GM21619 (cell line): ENCODE data around the gene MANSC1.
A peak's percentile ranks its signal among the peaks of the same experiment; 100 is the strongest.

Experiments used
- ATAC-seq: cut with Tn5 transposase; IDR thresholded peaks from one replicate; pipeline ENCODE4 v1.9.1; 2021; ENCODE audit not compliant: unreplicated experiment

MANSC1 gene

DNA sequence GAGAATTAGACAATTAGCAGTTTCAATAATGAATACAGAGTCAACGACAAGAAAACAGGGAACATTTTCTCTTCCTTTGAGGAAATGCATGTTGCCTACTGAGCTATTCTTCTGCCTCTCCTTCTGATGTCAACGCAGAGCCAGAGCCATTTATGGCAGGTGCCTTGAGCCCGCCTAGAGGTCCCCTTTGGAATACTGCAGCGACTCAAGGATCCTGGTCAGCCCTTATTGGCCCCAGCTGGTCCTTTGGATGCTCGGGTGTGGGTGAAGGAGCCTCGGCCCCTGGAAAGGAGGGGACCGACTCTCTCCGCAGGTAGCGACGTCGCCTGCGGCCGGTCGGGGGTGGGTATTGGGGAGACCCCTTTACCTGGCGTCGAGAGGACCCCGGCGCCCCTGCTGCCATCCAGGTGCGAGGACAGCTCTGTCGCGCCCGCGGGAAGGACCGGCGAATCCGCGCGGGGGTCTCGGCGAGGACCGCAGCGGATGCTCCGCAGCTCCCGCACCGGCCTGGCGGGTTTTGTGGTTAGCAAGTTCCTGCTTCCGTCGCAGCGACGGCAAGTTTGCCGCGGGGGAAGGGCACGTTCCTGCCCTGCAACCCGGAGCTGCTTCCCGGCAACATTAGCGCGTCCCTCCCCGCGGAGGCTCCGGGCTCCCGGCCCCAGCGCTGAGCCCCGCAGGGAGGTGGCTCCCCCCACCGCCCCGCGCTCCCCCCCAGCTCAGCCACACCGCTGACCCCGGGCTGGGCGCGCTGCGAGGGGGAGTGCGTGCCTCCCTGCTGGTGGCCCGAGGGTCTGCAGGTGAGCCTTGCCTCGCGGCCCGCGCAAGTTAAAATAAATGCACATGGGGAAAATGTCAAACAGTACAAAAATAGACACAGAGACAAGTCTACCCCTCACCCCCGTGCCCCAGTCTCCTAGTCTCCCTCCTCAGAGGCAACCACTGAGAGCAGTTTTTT lies at the start of gene MANSC1:
TSS of gene MANSC1 (minus strand) at position 532 of the 955 bp plus-strand sequence. CDS start 6,928 bp downstream, outside the sequence.
- ATAC-seq, result peak; percentile 48

DNA sequence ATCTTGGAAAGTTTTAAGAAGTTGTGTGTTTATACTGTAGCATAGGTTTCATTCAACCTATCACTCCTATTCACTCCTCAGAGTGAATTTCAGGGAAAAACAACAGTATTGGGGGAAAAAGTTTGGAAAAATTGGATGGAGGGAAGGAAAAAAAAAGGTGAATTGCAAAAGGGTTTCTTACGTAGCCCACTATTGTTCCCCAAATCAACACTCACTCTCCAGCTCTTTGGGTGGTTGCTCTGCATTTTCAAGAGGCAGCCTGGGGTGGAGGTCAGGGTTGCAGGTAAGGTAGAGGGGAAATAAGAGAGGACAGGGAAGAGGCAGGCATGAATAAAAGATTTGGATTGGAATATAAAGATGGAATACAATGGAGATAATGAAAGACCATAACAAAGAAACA lies 49.1 kb upstream of the MANSC1 start:
- no peak for ATAC-seq

DNA sequence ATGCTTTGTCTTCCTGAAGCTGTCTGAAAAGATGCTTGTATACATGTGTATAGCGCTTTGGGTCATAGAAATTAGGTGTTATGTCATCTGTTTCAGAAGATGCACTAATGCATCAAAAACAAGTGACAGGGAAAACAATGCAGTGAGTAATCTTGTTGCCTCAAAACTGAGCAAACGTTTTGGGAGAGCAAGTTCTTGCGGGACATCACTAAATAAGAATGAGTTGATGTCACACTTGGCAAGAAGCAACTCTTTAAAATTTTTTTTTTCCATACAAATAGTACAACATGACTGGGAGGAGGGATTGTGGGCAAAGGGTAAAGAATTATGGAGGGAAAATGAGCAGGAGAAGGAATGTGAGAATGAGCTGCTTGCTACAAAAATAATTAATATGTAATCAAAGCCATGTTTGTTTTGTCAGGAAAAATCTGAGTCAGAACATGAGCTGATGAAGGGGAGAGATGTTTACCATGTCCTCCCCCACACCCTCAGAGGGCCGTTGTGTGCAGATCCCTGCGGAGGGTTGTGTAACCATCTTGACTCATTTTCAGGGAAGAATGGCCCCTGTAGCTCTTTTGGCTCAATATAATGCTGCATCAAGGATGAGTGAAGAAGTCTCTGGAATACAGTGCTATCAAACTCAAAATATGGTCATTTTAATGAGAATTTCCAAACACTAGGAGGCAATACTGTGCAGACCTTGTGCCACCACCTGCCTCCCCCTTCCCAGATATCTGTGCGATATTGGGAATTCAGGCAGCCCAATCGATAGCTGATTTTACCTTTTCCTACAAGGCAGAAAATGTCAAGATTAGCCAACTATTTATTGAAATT lies 48.2 kb upstream of the MANSC1 start:
- ATAC-seq, result no peak

DNA sequence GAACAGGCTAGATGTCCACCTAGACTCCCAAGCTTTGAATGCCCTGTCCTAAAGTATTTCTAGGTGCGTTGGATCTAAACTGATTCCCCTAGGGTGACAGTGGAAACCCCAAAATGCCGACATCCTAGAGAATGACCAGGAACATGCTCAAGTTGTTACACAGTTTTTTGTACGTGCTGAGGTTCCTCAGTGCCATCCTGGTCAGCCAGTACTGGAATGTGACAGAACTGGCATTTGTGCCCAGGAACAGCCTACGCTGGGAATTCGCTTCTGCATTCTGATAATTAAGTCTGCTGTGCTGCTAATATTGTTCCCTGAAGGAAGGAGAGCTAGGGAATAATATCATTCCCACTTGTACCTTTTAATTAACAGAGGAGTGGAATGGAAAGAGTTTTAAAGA lies 47.1 kb upstream of the MANSC1 start:
- no peak for ATAC-seq

DNA sequence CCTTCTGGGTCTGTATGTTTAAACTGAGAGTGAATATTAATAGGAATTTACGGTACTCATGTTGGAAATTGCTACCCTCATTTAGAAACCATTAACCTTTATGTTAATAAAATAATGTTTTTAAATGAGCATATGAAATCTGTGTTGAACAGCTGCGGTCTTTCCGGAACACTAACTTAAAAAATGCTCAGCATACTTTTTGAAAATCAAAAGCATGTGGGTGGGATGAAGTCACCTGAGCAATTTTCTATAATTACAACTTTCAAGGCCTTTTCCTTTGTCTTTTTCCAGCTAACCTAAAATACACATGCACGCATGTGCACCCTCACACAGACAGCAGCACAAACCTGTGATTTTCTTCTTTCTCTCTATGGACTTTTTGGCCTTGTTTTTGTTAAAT lies 46.7 kb upstream of the MANSC1 start:
- no peak for ATAC-seq

DNA sequence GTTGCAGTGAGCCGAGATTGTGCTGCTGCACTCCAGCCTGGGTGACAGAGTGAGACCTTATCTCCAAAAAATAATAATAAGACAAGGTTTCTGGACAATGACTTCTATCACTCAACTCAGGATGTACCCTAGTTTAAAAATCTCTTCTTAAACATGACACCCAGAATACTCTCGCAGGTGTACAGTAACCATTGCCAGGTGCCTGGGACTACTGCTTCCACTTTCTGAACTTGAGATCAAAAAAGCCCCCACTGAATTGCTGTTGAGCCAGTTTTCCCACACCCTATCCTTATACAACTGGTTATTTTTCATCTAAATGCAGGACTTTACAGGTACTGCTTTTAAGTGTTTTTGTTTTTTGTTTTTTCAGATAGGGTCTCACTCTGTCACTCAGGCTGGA lies 43.1 kb upstream of the MANSC1 start:
- no peak for ATAC-seq

DNA sequence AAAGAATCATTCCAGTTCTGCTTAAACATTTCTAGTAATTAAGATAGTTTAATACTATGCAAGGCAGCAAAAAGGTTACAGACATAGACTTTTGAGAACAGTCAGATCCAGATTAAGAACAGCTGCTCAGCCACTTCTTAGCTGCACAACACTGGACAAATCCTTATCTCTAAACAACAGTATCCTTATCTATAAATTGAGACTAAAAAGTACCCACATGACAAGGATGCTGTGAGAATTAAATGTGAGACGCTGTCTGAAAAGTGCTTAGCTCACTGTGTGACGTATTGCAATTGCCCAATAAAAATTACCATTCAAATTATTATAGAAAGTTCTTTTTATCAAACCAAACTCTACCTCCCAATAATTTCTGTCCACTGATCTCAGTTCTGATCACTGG lies 42.4 kb upstream of the MANSC1 start:
- no peak for ATAC-seq

DNA sequence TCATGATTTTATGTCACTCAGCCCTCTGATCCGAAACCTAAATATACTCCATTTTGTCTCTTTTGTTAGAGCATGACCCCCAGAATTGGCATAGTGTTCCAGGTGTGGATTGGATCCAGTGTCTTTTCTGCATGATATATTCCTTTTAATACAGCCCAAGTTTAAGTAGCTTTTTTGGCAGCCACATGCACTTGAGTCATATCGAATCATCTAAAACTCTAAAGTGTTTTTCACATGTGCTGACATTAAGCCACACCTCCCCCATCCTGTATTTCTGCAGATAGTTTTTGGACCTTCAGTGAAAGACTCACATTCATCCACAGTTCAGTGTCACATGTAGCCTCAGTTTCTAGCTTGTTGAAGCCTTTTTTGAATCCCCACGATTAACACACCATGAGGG lies 37.5 kb upstream of the MANSC1 start:
- ATAC-seq, result no peak

DNA sequence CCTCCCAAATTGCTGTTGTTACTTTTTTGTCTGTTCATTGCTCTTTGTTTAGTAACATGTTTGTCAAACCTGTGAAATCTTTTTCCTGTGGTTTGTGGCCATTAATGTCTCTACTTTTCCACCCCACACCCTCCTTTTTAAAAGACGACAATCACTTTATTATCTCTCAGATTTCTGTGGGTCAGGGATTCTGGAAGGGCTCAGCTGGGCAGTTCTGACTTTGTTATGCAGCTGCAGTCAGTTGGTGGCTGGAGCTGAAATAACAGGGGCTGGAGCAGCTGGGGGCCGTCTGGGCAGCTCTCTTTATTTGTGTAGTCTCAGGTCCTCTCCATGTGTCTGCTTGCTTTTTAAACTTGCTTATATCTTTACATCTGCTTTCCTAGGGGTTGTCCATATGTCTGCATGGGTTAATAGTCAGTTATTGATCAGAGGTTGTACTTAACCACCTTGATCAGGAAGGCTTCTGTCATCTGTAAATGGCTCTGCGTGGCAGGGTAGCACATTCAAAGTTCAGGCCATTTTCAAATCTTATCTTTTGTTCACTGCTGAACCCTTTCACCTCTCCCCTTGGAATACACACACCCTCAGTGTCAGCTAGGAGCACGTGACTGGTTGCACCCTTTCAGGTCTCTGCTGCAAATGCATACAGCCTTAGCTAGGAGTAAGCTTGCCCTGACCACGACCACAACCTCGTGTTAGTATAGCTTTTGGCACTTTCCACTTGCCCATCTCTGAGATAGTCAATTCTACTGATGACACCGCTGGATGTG lies 34.7 kb upstream of the MANSC1 start:
- no peak for ATAC-seq

DNA sequence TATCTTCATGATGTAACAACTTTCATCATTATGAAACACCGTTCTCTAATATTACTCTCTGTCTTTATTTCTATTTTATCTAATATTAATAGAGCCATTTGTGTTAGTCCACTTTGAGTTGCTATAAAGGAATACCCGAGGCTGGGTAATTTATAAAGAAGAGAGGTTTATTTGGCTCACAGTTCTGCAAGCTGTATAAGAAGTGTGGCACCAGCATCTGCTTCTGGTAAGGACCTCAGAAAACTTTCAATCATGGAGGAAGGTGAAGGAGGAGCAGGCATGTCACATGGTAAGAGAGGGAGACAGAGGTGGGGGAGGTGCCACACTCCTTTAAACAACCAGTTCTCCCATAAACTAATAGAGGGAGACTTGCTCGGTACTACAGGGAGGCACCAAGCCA lies 31.9 kb upstream of the MANSC1 start:
- no peak for ATAC-seq

DNA sequence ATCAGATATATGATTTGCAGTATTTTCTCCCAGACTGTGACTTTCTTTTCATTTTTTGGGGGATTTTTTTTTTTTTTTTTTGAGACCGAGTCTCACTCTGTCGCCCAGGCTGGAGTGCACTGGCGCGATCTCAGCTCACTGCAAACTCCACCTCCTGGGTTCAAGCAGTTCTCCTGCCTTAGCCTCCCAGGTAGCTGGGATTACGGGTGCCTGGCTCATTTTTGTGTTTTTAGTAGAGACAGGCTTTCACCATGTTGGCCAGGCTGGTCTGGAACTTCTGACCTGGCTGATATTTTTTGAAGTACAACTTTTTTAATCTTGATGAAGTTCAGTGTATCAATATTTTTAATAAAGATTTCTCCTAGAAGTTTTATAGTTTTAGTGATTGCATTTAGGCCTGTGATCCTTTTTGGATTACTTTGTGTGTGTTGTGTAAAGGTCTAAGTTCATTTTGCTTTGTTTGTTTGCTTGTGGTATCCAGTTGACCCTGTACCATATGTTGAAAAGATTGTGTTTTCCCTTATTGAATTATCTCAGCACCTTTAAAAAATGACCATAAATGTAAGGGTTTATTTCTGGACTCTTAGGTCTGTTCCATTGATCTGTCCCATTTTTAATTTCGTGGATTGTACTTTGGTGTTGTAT lies 31.0 kb upstream of the MANSC1 start:
- no peak for ATAC-seq

DNA sequence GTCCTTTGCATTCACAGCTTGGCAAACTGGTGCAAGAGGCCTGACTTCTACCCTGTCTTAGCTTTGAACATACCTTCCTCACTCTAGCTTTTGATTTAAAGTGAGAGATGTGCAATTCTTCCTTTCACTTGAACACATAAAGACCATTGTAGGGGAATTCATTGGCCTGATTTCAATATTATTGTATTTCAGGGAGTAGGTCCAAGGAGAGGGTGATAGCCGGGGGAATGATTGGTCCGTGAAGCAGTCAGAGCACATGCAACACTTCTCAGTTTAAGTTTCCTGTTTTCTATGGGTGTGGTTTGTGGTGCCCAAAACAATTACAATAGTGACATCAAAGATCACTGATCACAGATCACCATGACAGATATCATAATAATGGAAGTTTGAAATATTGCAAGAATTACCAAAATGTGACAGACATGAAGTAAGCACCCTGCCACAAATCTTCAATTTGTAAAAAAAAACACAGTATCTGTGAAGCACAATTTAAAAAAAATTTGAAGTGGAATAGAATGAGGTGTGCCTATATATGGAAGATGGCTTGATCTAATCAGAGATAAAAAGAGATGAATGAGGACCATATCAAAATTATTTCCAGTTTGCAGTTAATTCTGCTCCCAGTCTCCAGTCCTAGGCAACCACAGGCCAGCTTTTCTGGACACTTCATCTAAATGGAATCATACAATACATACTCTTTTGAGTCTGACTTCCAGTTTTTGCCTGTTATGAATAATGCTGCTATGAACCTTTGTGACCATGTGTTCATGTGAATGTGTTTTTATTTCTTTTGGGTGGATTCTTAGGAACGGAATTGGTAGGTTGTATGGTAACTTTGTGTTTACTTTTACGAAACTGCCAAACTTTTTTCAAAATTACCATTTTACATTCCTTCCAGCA lies 30.0 kb upstream of the MANSC1 start:
- ATAC-seq, result no peak

DNA sequence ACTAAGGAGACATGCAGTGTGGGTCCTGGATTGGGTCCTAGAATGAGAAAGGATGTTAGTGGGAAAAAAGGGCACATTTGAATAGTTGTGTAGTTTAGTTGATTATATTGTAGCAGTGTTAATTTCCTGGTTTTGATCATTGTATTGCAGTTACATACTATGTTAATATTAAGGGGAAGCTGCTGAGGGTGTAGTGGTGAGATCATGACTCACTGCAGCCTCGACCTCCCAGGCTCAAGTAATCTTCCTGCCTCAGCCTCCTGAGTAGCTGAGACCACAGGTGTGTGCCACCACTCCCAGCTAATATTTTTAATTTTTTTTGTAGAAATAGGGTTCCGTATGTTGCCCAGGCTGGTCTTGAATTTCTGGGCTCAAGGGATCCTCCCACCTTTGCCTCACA lies 28.6 kb upstream of the MANSC1 start:
- ATAC-seq, result no peak

DNA sequence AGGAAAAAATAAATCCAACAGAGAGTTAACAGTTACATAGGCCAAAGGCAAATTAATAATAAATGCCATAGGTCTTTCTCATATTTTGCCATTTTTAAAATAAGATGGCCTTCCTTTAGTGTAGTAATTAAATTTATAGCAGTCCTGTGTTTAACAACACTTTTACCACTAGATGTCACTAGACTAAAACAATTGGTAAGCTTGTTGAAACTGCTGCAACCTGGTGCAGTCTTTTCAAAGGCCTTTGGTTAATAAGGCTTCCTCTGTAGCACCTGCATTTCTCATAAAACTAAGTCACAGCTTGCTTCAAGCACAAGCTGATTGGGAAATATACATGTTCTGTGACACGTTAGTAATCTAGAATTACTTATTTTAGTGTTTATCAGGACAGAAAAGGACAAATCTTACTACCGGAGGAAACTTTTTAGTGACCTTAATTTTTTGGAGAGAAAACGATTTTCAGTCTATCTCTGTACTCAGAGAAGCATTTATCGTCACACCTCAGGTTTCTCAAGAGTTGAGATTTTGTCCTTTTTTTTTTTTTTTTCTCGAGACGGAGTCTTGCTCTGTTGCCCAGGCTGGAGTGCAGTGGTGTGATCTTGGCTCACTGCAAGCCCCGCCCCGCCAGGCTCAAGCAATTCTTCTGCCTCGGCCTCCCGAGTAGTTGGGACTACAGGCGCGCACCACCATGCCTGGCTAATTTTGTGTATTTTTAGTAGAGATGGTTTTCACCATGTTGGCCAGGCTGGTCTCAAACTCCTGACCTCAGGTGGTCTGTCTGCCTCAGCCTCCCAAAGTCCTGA lies 26.8 kb upstream of the MANSC1 start:
- no peak for ATAC-seq

DNA sequence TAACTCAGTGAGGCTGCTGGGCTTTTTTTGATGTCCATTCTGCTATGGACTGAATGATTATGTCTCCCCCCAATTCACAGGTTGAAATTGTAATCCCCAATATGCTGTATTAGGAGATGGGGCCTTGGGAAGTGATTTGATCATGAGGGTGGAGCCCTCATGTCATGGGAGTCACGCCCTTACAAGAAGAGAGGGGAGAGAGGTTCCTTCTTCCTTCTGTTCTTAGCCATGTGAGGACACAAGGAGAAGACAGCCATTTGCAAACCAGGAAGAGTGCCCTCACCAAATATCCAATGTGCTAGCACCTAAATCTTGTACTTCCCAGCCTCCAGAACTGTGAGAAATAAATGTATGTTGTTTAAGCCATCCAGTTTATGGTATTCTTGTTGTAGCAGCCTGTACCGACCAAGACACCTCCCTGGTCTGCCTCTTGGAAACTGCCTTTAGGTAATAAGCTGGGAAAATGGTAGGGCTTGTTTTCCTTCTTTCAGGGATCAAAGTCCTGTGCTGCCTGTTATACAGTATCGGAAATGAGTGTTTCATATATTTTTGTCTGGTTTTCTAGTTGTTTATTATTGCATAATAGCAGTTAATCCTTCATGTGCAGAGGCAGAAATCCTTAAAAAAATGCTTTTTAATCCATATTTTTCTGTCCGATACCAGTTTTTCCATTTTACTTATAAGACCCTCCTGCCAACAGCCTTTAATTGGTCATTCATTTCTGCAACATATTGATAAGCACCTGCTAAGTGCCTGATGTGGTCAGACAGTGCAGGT lies 23.1 kb upstream of the MANSC1 start:
- ATAC-seq, result no peak

DNA sequence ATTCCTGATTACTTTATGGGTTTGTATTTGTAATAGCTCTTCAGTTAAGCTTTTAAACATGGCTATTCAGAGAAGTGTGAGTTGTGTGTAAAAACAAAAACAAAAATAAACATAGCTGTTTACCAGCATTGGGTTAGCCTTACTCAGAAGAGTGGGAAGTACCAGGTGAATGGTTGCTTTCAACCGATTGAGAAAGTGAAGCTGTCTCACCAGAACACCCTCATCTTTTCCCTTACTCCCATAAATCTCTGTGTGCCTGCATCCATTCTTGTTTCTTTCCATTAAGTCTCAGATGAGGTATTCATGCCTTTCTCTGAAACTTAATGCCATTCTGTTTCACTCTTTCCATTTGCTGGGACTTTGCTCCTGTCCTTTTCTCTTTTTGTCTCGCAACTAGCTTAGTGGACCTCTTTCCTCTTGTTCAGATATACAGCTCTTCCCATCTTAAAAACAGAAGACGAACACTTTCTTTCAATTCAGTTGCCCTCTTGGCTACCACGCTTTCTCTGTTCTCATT lies 17.5 kb upstream of the MANSC1 start:
- ATAC-seq, result no peak

DNA sequence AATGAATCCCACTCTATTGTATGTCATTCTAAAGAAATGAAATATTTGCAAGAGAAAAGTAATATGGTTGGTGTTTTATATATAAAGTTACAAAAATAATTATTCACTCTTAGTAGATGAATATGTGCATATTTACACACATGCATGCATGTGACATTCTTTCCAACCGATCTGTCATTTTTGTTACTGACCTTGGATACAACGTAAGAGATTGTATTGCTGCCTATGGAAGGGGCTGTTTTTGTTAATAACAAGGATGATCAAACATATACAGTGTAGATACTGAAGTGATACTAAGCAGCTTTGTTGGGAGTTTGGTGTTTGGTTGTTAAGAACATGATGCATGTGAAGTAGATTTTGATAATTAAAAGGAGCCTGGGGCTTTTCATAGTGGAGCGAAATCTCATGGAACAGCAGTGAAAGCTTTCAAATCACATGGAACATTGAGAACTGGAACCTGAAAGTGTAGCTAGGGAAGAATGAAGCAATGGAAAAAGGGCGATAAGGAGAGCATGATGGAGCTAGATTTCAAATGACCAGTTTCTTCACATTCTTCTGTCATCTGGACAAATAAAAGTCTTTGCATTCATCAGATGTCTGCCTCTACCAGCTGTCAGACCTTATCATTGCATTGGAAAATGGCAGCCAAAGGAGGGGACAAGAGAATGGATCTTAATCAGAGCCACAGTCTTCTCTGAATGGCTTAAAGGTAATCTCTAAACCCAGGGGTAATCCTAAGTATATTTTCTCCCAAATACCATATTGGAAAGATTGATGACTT lies 16.8 kb upstream of the MANSC1 start:
- ATAC-seq, result no peak
